SK-N-SH treated with all-trans-retinoic acid at 6 μM for 48 hours (cell line): Measurements from ENCODE around the gene DNMT3A.

Experiments
- ATAC-seq: fragments of 200-7000 bp; cut with Tn5 transposase; 3 replicates; pipeline ENCODE4 v1.9.1; 2020; ENCODE audit warnings: mild to moderate bottlenecking, moderate library complexity
- ARNTL ChIP-seq: fragments of 450-650 bp; formaldehyde crosslinking; IDR thresholded peaks from 2 replicates; pipeline ENCODE4 v1.5.0; 2020; ENCODE audit warnings: low read depth, mild to moderate bottlenecking, moderate library complexity, borderline replicate concordance
- BACH2 ChIP-seq: fragments of 250-450 bp; sonication (Bioruptor Pico); IDR thresholded peaks from 2 replicates; pipeline ENCODE4 v1.9.0; 2021; ENCODE audit warnings: mild to moderate bottlenecking, borderline replicate concordance
- CSRNP3 ChIP-seq: fragments of 250-450 bp; sonication (Bioruptor Pico); IDR thresholded peaks from 2 replicates; pipeline ENCODE4 v1.5.1; 2021; ENCODE audit warnings: mild to moderate bottlenecking, moderate library complexity
- ESRRG ChIP-seq: fragments of 250-450 bp; sonication (Bioruptor Pico); IDR thresholded peaks from 2 replicates; pipeline ENCODE4 v1.6.1; 2021; ENCODE audit warnings: mild to moderate bottlenecking
- GLIS3 ChIP-seq: fragments of 250-450 bp; sonication (Bioruptor Pico); IDR thresholded peaks from 2 replicates; pipeline ENCODE4 v1.5.0; 2020; ENCODE audit warnings: mild to moderate bottlenecking, moderate library complexity
- ISL1 ChIP-seq: fragments of 250-450 bp; sonication (Bioruptor Pico); IDR thresholded peaks from 2 replicates; pipeline ENCODE4 v2.1.2; 2022; ENCODE audit warnings: mild to moderate bottlenecking, moderate library complexity
- OSR1 ChIP-seq: fragments of 250-450 bp; sonication (Bioruptor Pico); IDR thresholded peaks from 2 replicates; pipeline ENCODE4 v1.8.0; 2022; ENCODE audit warnings: moderate library complexity, mild to moderate bottlenecking, inconsistent platforms
- PATZ1 ChIP-seq: fragments of 250-450 bp; sonication (Bioruptor Pico); IDR thresholded peaks from 2 replicates; pipeline ENCODE4 v1.8.0; 2020; ENCODE audit warnings: mild to moderate bottlenecking, moderate library complexity, borderline replicate concordance
- PPARA ChIP-seq: fragments of 250-450 bp; sonication (Bioruptor Pico); IDR thresholded peaks from 2 replicates; pipeline ENCODE4 v1.5.0; 2020; ENCODE audit warnings: mild to moderate bottlenecking, borderline replicate concordance
- RARB ChIP-seq: fragments of 250-450 bp; sonication (Bioruptor Pico); IDR thresholded peaks from 2 replicates; pipeline ENCODE4 v1.8.0; 2021; ENCODE audit warnings: mild to moderate bottlenecking, moderate library complexity
- SNAI2 ChIP-seq: fragments of 250-450 bp; sonication (Bioruptor Pico); IDR thresholded peaks from 2 replicates; pipeline ENCODE4 v1.5.0; 2020; ENCODE audit warnings: mild to moderate bottlenecking, moderate library complexity
- TOX ChIP-seq: fragments of 250-450 bp; sonication (Bioruptor Pico); IDR thresholded peaks from 2 replicates; pipeline ENCODE4 v1.8.0; 2021; ENCODE audit warnings: mild to moderate bottlenecking, moderate library complexity, borderline replicate concordance
- ZFP3 ChIP-seq: fragments of 250-450 bp; sonication (Bioruptor Pico); IDR thresholded peaks from 2 replicates; pipeline ENCODE4 v1.5.0; 2020; ENCODE audit warnings: mild to moderate bottlenecking, moderate library complexity
- ZFP30 ChIP-seq: fragments of 450-650 bp; formaldehyde crosslinking; IDR thresholded peaks from 2 replicates; pipeline ENCODE4 v1.5.0; 2022; ENCODE audit warnings: mild to moderate bottlenecking, moderate library complexity
- ZNF565 ChIP-seq: fragments of 450-650 bp; formaldehyde crosslinking; conservative IDR thresholded peaks from 2 replicates; pipeline ENCODE4 v1.5.0; 2020; ENCODE audit warnings: low read depth, mild to moderate bottlenecking, moderate library complexity
- ZNF70 ChIP-seq: fragments of 450-650 bp; formaldehyde crosslinking; IDR thresholded peaks from 2 replicates; pipeline ENCODE4 v1.5.0; 2020; ENCODE audit warnings: mild to moderate bottlenecking, moderate library complexity
- ZNF8 ChIP-seq: fragments of 450-650 bp; formaldehyde crosslinking; IDR thresholded peaks from 2 replicates; pipeline ENCODE4 v1.5.0; 2020; ENCODE audit warnings: mild to moderate bottlenecking, moderate library complexity
- TF ChIP-seq, protein P1 (sequence below): fragments of 250-450 bp; sonication (Bioruptor Pico); IDR thresholded peaks from 2 replicates; pipeline ENCODE4 v1.5.1; 2020; ENCODE audit warnings: low read depth, mild to moderate bottlenecking, moderate library complexity
- TF ChIP-seq, protein P2 (sequence below): fragments of 250-450 bp; sonication (Bioruptor Pico); IDR thresholded peaks from 2 replicates; pipeline ENCODE4 v1.8.0; 2021; ENCODE audit warnings: low read depth, mild to moderate bottlenecking, moderate library complexity, borderline replicate concordance

The DNMT3A gene

GRCh38 chr2:25257931-25258846 is 83.5 kb downstream of the DNMT3A start (continued):
- TF ChIP-seq PATZ1 (CRISPR knock-in tag) (no peak), PPARA (no peak)

DNA sequence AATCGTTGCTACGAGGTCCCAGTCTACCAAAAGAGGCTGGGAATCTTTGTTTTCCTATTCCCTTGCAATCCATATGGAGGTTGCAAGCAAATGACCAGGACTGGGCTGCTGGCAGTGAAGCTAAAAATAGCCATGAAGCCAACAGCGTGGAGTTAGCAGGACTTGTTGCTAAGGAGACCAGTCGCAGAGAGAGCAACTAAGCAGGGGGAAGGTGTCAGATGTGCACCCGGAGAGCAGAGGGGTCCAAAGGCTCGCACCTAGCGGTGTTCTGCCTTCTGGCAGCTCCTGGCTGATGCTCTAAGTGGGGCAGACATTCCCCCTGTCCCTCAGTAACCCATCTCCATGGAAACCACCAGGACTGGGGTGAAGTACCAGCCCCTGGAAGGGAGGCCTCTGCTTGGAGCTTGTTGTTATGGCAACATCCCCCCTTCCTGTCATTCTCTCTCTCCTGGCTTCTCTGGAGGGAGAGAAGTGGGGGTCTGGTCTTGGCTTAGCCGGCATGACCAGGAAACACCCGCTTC is 84.6 kb downstream of the DNMT3A start:
- peak; percentile 86 for ATAC-seq
- no peak for TF ChIP-seq TOX (CRISPR knock-in tag)
- TF ChIP-seq ESRRG (CRISPR knock-in tag): no peak
- no peak for TF ChIP-seq ZNF8 (CRISPR knock-in tag)
- TF ChIP-seq, protein P1, sequence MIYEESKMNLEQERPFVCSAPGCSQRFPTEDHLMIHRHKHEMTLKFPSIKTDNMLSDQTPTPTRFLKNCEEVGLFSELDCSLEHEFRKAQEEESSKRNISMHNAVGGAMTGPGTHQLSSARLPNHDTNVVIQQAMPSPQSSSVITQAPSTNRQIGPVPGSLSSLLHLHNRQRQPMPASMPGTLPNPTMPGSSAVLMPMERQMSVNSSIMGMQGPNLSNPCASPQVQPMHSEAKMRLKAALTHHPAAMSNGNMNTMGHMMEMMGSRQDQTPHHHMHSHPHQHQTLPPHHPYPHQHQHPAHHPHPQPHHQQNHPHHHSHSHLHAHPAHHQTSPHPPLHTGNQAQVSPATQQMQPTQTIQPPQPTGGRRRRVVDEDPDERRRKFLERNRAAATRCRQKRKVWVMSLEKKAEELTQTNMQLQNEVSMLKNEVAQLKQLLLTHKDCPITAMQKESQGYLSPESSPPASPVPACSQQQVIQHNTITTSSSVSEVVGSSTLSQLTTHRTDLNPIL: no peak
- TF ChIP-seq ZFP30: no peak
- no peak for TF ChIP-seq ZFP3 (CRISPR knock-in tag)
- TF ChIP-seq SNAI2 (CRISPR knock-in tag): no peak
- TF ChIP-seq PATZ1 (CRISPR knock-in tag): no peak
- TF ChIP-seq, protein P2, sequence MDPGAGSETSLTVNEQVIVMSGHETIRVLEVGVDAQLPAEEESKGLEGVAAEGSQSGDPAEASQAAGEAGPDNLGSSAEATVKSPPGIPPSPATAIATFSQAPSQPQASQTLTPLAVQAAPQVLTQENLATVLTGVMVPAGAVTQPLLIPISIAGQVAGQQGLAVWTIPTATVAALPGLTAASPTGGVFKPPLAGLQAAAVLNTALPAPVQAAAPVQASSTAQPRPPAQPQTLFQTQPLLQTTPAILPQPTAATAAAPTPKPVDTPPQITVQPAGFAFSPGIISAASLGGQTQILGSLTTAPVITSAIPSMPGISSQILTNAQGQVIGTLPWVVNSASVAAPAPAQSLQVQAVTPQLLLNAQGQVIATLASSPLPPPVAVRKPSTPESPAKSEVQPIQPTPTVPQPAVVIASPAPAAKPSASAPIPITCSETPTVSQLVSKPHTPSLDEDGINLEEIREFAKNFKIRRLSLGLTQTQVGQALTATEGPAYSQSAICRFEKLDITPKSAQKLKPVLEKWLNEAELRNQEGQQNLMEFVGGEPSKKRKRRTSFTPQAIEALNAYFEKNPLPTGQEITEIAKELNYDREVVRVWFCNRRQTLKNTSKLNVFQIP (CRISPR knock-in tag): no peak

GRCh38 chr2:25256488-25256875 is 85.2 kb downstream of the DNMT3A start:
- TF ChIP-seq PPARA: no peak
- TF ChIP-seq ZFP30: no peak
- no peak for TF ChIP-seq GLIS3 (CRISPR knock-in tag)
- ATAC-seq: no peak

GRCh38 chr2:25255745-25256487 is 85.8 kb downstream of the DNMT3A start:
- TF ChIP-seq, protein P2 (CRISPR knock-in tag): no peak
- TF ChIP-seq ZNF70 (CRISPR knock-in tag) (no peak), ZFP30 (no peak), BACH2 (CRISPR knock-in tag) (no peak), ZNF8 (CRISPR knock-in tag) (no peak), SNAI2 (CRISPR knock-in tag) (no peak), RARB (CRISPR knock-in tag) (no peak), ZFP3 (CRISPR knock-in tag) (no peak), PATZ1 (CRISPR knock-in tag) (no peak), TOX (CRISPR knock-in tag) (no peak), ESRRG (CRISPR knock-in tag) (no peak), OSR1 (CRISPR knock-in tag) (no peak), ARNTL (CRISPR knock-in tag) (no peak), ZNF565 (CRISPR knock-in tag) (no peak), ISL1 (no peak), CSRNP3 (CRISPR knock-in tag) (no peak)
- TF ChIP-seq, protein P1: no peak
- ATAC-seq: no peak
